ENCODE results near the gene ACTA2.

The ACTA2 gene

DNA sequence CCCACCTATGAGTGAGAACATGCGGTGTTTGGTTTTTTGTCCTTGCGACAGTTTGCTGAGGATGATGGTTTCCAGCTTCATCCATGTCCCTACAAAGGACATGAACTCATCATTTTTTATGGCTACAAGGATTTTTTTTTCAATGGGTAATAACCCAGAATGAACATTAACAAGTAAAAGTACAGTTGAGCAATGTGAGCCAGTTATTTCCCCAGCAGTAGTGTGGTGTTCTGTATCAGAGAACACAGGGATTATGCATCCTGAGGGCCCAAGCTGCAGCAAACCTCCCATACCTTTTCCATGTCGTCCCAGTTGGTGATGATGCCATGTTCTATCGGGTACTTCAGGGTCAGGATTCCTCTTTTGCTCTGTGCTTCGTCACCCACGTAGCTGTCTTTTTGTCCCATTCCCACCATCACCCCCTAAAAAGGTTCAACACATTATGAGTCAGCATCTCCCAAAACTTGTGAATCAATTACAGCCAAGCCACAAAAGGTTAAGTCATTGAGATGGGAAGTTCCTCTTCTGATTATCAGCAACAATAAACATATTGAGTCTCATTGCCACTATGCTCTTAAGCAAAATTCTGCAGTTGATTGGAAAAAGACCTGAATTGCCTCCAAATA, 5.5 kb downstream of the ACTA2 start:
- TF ChIP-seq, protein P1, sequence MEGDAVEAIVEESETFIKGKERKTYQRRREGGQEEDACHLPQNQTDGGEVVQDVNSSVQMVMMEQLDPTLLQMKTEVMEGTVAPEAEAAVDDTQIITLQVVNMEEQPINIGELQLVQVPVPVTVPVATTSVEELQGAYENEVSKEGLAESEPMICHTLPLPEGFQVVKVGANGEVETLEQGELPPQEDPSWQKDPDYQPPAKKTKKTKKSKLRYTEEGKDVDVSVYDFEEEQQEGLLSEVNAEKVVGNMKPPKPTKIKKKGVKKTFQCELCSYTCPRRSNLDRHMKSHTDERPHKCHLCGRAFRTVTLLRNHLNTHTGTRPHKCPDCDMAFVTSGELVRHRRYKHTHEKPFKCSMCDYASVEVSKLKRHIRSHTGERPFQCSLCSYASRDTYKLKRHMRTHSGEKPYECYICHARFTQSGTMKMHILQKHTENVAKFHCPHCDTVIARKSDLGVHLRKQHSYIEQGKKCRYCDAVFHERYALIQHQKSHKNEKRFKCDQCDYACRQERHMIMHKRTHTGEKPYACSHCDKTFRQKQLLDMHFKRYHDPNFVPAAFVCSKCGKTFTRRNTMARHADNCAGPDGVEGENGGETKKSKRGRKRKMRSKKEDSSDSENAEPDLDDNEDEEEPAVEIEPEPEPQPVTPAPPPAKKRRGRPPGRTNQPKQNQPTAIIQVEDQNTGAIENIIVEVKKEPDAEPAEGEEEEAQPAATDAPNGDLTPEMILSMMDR (IDR thresholded peaks at IDR 0.05; ENCODE audit: low read depth, low read length): no peak
- in situ Hi-C loops (cut with HindIII; ENCODE audit: low sequenced_read_pairs): no loop called here
- H3K4me3 ChIP-seq (ENCODE audit: low read depth, low read length): no peak overlapping the region
- no peak for DNase-seq (ENCODE audit: low read depth, low spot score)

GRCh38 chr10:88946200-88946599, 6.4 kb downstream of the ACTA2 start:
- in situ Hi-C loops (cut with HindIII; ENCODE audit: low sequenced_read_pairs): no loop called here

GRCh38 chr10:88944813-88945212, 7.8 kb downstream of the ACTA2 start:
- TF ChIP-seq, protein P1 (IDR thresholded peaks at IDR 0.05; ENCODE audit: low read depth, low read length): no peak
- no peak for DNase-seq (ENCODE audit: low read depth, low spot score)
- H3K4me3 ChIP-seq (ENCODE audit: low read depth, low read length): no peak overlapping the region
- in situ Hi-C loops (cut with HindIII; ENCODE audit: low sequenced_read_pairs): no loop called here

More at GRCh38 chr10:88946200-88946599, 6.4 kb downstream of the ACTA2 start:
- no peak overlapping the region for H3K4me3 ChIP-seq (ENCODE audit: low read depth, low read length)
- TF ChIP-seq, protein P1 (IDR thresholded peaks at IDR 0.05; ENCODE audit: low read depth, low read length): no peak
- DNase-seq (ENCODE audit: low read depth, low spot score): no peak

- no peak overlapping the region for H3K4me3 ChIP-seq (ENCODE audit: low read depth, low read length)
- TF ChIP-seq, protein P1 (IDR thresholded peaks at IDR 0.05; ENCODE audit: low read depth, low read length): no peak
- no peak for DNase-seq (ENCODE audit: low read depth, low spot score)
- in situ Hi-C loops (cut with HindIII; ENCODE audit: low sequenced_read_pairs): no loop called here
These were observed 8.8 kb downstream of the ACTA2 start for GRCh38 chr10:88943778-88944177.

GRCh38 chr10:88941026-88941425, 11.5 kb downstream of the ACTA2 start:
- DNase-seq (ENCODE audit: low read depth, low spot score): no peak
- in situ Hi-C loops (cut with HindIII; ENCODE audit: low sequenced_read_pairs): no loop called here
- H3K4me3 ChIP-seq (ENCODE audit: low read depth, low read length): no peak overlapping the region
- TF ChIP-seq, protein P1 (IDR thresholded peaks at IDR 0.05; ENCODE audit: low read depth, low read length): no peak

- DNase-seq (ENCODE audit: low read depth, low spot score): no peak
These were observed 13.6 kb downstream of the ACTA2 start for GRCh38 chr10:88938938-88939337.

More at GRCh38 chr10:88938938-88939337, 13.6 kb downstream of the ACTA2 start:
- no peak overlapping the region for H3K4me3 ChIP-seq (ENCODE audit: low read depth, low read length)
- TF ChIP-seq, protein P1 (IDR thresholded peaks at IDR 0.05; ENCODE audit: low read depth, low read length): no peak
- in situ Hi-C loops (cut with HindIII; ENCODE audit: low sequenced_read_pairs): no loop called here

Measured in astrocyte of the spinal cord (primary cell).